M059J (cell line): ENCODE data around the gene MYH4. TPM values are rescaled to one million over a fixed set of nuclear protein-coding genes. Genes with fewer than 3 reads are reported as not detected.

Source experiments
- DNase-seq: peaks from one replicate; pipeline ENCODE4 v3.0.0-alpha.2; 2012; ENCODE audit warnings: low read depth
- total RNA-seq: library from RNA; depleted of rRNA; stranded (reverse); fragments of >200 nt; shearing (Covaris generic); gene quantifications from 2 replicates; pipeline ENCODE4 v1.2.3, GENCODE V29; 2014; rRNA removed

Gene MYH4
- total RNA-seq: not detected in 2 replicates

GRCh38 chr17:10469459-10469858, at the start of gene MYH4:
Gene MYH4 (minus strand): TSS chr17:10469559. CDS start chr17:10466745, 2,814 bp downstream.
- DNase-seq: no peak

DNA sequence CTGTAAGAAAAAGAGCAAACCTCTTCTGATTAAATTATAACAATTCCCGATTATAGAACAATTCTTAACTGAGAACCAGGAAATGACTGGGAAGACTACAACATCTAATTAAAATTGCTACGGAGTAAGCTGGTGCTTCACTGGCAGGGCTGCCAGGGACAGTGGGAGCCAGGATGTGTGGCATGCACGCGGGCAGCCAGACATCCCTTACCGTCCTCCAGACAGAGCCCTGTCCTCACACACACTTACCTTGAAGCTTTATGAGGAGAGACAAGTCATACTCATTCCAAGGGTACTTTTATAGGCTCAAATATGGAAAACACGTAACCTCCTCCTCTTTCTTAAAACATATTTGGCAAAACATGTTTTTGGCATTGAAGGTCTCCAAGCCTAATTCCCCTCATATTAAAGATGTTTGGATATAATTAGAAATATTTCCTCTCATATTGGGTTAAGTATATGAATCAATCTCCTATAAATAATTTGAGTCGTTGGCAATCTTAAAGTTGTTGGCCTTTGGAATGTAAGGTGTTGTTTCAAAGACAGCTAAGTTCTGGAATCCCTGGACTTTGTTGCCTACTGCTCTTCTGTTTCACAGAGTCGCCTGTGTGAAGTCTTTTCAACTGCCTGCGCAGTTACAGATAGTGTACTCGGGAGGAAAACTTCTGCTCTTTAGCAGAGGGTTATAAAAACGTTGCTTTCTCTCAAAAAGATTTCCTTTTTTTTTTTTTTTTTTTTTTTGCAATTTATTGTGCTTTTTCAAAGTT, 49.1 kb upstream of the MYH4 start, which contains the start of gene MYH1:
MYH1 (minus strand) TSS at position 272 of the 767 bp plus-strand sequence. CDS start 1,900 bp downstream, outside the sequence.
- DNase-seq: no peak

DNA sequence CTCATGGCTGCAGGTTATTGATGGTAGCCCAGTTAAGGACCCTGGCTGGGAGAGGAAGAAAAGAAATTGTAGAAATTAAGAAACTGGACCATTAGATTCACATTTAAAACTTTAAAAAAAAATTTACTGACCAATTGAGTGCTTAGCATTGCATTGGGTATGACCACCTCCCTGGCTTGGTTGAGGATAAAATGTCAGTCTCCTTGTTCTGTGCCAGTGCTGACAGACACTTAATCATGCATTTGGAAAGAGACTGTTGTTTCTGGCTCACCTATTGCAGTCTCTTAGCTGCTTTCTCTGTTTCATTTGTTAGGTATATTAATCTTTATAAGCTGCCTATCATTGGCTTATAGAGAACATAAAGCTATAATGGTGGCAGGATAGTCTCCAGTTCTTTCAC, 47.3 kb upstream of the MYH4 start:
- DNase-seq: no peak

GRCh38 chr17:10516065-10516464, 46.7 kb upstream of the MYH4 start:
- no peak for DNase-seq

DNA sequence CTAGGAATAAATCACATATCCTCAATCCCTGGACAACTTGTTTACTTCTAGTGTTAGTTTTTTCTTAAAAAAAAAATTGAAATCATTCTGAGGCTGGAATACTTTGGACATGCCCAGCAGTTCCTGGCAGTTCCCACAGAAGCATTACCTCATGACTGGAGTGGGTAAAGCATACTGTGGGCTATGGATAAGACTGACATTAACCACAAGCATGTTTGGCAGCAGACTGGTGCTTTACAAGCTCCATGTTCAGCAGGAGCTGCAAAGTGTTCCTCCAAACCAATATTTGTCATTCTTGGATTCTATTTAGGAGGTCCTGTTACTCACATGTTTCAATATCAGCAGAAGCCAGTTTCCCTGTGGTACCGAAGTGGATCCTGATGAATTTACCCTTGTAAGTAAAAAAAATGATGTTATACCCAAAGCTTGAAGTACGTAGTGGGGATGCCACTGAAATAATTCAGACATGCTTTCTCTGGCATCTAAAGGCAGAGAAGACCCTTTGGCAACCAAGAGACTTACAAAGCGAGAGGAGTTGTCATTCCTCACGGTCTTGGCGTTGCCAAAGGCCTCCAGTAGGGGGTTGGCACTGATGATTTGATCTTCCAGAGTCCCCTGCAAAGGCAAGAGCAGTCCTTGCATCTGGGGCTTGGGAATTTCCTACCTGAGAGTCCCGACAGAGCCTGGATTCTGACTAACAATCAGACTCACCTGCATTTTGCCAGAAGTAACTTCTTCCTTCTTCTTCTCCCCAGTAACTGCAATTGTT, 44.1 kb upstream of the MYH4 start:
- peak; percentile 9 for DNase-seq

DNA sequence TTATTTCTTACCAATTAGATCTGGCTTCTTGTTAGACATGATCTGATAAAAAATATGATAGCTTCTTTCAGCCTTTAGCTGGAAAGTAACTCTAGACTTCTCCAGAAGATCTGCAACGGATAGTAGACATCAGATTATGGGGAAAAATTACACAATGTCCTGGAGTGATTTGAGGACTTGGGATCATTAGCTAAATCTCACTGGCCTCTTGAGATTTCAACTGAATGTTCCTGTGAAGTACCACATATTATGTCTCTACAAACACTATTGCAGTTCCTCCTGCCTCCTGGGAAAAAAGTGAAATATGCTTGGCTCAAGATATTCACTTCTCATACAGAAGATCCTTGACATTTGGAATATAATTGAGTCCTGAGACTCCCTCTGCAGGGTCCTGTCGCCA, 43.5 kb upstream of the MYH4 start:
- no peak for DNase-seq

DNA sequence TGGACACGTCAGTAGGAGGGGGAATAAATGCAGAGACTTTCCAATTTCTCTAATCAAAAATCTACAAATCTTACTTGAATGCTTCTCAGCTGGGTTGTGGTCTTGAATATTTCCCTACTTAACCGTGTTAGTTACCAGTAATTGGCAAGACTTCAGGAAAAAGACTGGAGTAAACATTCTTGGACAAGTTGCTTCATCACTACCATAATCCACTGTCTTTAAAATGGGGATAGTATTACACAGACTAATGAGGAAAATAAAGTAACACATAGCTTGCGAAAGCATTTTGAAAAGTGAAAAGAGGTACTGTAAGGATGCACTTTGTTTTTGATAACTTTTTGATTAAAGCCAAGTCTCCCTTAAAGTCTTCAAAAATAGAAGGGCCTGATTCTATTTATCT, 30.6 kb upstream of the MYH4 start:
- no peak for DNase-seq

GRCh38 chr17:10492004-10492403, 22.6 kb upstream of the MYH4 start:
- no peak for DNase-seq

- DNase-seq: no peak
Observed at GRCh38 chr17:10482252-10482651, 12.9 kb upstream of the MYH4 start.

GRCh38 chr17:10477701-10478100, 8.3 kb upstream of the MYH4 start:
- no peak for DNase-seq

- DNase-seq: no peak
Observed at GRCh38 chr17:10474536-10474935, 5.2 kb upstream of the MYH4 start.

GRCh38 chr17:10471858-10472257, 2.5 kb upstream of the MYH4 start:
- no peak for DNase-seq

DNA sequence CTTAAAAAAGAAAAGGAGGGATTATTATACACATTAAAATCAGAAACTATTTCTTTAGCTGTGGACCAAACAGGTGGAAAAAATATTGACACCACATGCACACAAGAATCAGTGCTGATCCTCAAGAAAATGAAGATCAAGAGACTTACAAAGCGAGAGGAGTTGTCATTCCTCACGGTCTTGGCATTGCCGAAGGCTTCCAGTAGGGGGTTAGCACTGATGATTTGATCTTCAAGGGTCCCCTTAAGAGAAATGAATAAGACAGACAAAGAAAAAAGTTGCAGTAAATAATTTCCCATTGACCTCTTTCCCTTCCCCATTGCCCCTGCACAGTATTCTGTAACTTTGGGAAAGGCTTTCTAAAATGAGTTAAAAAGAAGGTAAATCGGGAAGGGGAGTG, 6.0 kb downstream of the MYH4 start:
- no peak for DNase-seq

GRCh38 chr17:10460062-10460461, 9.3 kb downstream of the MYH4 start:
- DNase-seq: no peak

DNA sequence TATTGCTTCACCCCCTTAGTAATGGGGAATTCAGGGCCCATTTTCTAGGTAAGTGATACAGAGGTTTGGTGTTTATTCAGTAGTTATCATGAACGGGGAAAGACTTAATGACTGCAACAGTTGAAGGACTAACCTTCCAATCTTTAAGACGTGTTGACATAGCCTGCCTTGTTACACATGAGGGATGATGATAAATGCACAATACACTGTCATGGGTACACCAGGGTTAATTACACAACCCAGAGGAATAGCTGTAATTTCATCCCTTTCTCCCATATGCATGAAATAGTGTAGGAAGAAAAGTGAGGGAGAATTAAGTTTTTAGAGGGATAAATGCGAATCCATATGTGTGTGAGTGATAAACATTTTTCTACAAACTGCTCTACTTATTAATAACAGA, 10.7 kb downstream of the MYH4 start:
- no peak for DNase-seq

DNA sequence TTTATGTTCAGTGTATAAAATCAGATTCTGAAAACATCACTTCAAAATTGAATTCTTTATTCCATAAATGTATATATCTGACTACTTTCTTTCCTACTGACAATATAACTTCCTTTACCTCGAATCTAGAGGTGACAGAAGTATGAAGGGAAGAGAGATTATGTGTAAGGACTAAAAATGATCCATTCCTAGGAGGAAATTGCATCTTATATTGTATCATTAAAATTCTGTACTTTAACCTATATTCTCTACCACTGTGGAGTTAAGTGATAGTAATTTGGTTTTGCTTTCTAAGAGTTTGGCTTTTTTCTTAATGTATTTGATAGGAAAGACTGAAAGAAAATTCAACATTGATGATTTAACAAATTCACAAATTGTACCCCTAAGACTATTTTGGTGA, 11.4 kb downstream of the MYH4 start:
- DNase-seq: no peak

GRCh38 chr17:10447026-10447931, 22.1 kb downstream of the MYH4 start:
- DNase-seq: no peak

DNA sequence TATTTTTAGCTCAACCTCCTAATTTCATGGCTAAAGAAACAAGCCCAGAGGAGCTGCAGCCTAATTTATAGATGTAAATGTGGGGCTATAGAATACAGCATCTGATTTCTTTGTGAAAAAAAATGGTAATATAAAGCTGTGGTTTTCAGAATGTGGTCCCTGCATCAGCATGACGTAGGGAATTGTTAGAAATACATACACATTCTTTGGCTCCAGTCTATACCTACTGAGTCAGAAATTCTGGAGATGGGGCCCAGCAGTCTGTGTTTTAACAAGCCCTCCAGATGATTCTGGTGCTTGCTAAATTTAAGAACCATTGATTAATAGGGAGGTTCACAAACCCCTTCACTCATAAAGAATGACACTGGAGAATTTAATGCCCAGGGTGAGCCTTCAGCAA, 29.5 kb downstream of the MYH4 start:
- no peak for DNase-seq

GRCh38 chr17:10435096-10435495, 34.3 kb downstream of the MYH4 start:
- peak; percentile 39 for DNase-seq

DNA sequence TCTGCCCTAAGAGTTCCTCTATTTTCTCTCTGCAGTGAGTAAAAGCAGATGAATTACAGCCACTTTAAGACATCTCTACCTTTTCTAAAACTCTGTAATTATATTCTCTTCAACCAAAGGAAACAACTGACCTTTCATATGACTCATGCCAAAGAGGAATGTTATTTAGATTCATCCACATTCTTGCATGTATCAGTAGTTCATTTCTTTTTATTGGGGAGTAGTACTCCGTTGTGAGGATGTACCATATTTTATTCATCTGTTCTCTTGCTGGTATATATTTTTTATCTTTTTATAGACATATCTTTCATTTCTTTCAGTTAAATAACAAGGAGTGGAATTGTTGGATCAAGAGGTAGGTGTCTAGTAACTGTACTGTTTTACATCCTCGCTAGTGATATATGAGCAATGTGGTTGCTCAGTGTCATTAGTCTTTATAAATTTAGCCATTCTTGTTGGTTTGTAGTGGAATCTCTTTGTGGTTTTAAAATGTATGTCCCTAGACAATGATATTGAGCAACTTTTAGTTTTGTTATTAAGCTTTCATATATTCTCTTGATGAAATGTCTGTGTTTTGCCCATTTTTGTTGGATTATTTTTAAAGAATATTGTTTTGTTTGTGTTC, 39.8 kb downstream of the MYH4 start:
- peak; percentile 44 for DNase-seq

DNA sequence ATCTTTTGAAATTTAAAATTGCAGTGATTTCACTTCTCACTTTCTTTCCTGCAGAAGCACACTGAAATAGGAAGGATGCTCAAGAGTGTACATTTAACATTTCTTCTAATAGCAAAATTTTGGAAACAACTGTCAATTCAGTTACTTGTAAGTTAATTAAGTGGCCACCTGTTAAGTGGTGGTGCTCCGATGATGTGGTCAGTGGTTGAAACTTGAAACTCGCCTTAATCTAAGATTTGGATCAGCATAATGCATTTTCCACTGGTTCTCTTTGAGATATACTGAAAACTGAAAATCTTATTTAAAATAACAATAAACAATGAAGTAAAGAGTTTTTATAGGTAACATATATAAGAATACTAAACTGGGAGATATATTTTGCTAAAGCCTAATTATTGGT, 40.6 kb downstream of the MYH4 start:
- DNase-seq: no peak
